Tibial artery (tissue), 4 donors: ENCODE measurements around the gene NOL7.

Experiments used
- DNase-seq, 2 donors: peaks; one replicate each; pipeline ENCODE4 v3.0.0-alpha.2; 2019
- H3K27ac ChIP-seq, 2 donors: fragments of 200-600 bp; sonication (generic) in 1 of 2; 1 replicate in 1 of 2; 2 replicates in 1 of 2; pipeline ENCODE4 v1.5.1; 2018 to 2019; ENCODE audit warnings: mild to moderate bottlenecking in 1 of 2
- H3K27me3 ChIP-seq, 2 donors: fragments of 200-600 bp; sonication (generic) in 1 of 2; one replicate each; pipeline versions ENCODE4 v1.5.1 to v1.6.0; 2016 to 2019
- H3K36me3 ChIP-seq, 3 donors: fragments of 200-600 bp; sonication (generic) in 2 of 3; one replicate each; pipeline ENCODE4 v1.5.1; 2016 to 2019; ENCODE audit warnings: mild to moderate bottlenecking in 2 of 3
- H3K4me1 ChIP-seq, 4 donors: fragments of 200-600 bp; sonication (generic) in 2 of 4; 1 replicate in 3 of 4; 2 replicates in 1 of 4; pipeline ENCODE4 v1.5.1; 2016 to 2019
- H3K4me3 ChIP-seq, 2 donors: fragments of 200-600 bp; sonication (generic) in 1 of 2; 1 replicate in 1 of 2; 2 replicates in 1 of 2; pipeline ENCODE4 v1.5.1; 2018 to 2019; ENCODE audit warnings: mild to moderate bottlenecking in 2 of 2
- H3K9me3 ChIP-seq, 3 donors: fragments of 200-600 bp; sonication (generic) in 1 of 3; one replicate each; pipeline ENCODE4 v1.5.1; 2016 to 2019
- CTCF ChIP-seq, 2 experiments: fragments of 200-600 bp in 1 of 2; fragments of 450-650 bp in 1 of 2; IDR thresholded peaks; one replicate each; pipeline ENCODE4 v1.5.1; 2017 to 2019; ENCODE audit warnings: antibody characterized with exemption in 2 of 2, mild to moderate bottlenecking in 1 of 2, moderate library complexity in 1 of 2
- intact Hi-C: fragments of 100-400 bp; cut with DNase I; formaldehyde crosslinking; loops from one replicate; pipeline ENCODE4 v1.15.0; 2023; ENCODE audit warnings: low total_unique reads

NOL7 gene

GRCh38 chr6:13638014-13638413 is 22.9 kb downstream of the NOL7 start:
- H3K36me3 ChIP-seq = peaks cover 28 to 33% (median 30%) of the 10 kb centered on the region in 3 donors
- H3K27me3 ChIP-seq = no peaks in the 10 kb centered on the region
- no peaks in the 10 kb centered on the region for H3K9me3 ChIP-seq
- peaks cover 0 to 18% (median 4%) of the 10 kb centered on the region in 4 donors for H3K4me1 ChIP-seq
- no peak for TF ChIP-seq CTCF (IDR thresholded peaks at IDR 0.05)
- H3K27ac ChIP-seq = no peak overlapping the region
- intact Hi-C loops = no loop called here
- H3K4me3 ChIP-seq = no peak overlapping the region
- no peak for DNase-seq

GRCh38 chr6:13638626-13639025 is 23.5 kb downstream of the NOL7 start:
- no peak overlapping the region for H3K4me3 ChIP-seq
- no peak for TF ChIP-seq CTCF (IDR thresholded peaks at IDR 0.05)
- H3K9me3 ChIP-seq = no peaks in the 10 kb centered on the region
- H3K27me3 ChIP-seq = no peaks in the 10 kb centered on the region
- peaks cover 0 to 18% (median 4%) of the 10 kb centered on the region in 4 donors for H3K4me1 ChIP-seq
- H3K36me3 ChIP-seq = peaks cover 30 to 34% (median 33%) of the 10 kb centered on the region in 3 donors
- no peak for DNase-seq
- intact Hi-C loops = no loop called here
- no peak overlapping the region for H3K27ac ChIP-seq

GRCh38 chr6:13641315-13641714 is 26.2 kb downstream of the NOL7 start:
- Histone ChIP-seq H3K27me3 (no peaks in the 10 kb centered on the region), H3K4me3 (no peak overlapping the region), H3K9me3 (no peaks in the 10 kb centered on the region), H3K27ac (peak overlapping the region; percentile 29 to 30), H3K36me3 (peaks cover 31 to 34% (median 34%) of the 10 kb centered on the region in 3 donors), H3K4me1 (peaks cover 0 to 18% (median 4%) of the 10 kb centered on the region in 4 donors)
- intact Hi-C loops = no loop called here
- DNase-seq = no peak
- no peak for TF ChIP-seq CTCF (IDR thresholded peaks at IDR 0.05)

GRCh38 chr6:13643125-13643524 is 28.0 kb downstream of the NOL7 start:
- Histone ChIP-seq H3K27ac (no peak overlapping the region), H3K9me3 (no peaks in the 10 kb centered on the region), H3K4me1 (peaks cover 0 to 18% (median 2%) of the 10 kb centered on the region in 4 donors), H3K27me3 (no peaks in the 10 kb centered on the region), H3K36me3 (peaks cover 16 to 26% (median 19%) of the 10 kb centered on the region in 3 donors), H3K4me3 (no peak overlapping the region)
- no peak for DNase-seq
- no peak for TF ChIP-seq CTCF (IDR thresholded peaks at IDR 0.05)
- intact Hi-C loops = no loop called here

GRCh38 chr6:13648850-13649249 is 33.7 kb downstream of the NOL7 start:
- intact Hi-C loops = no loop called here
- H3K36me3 ChIP-seq = peaks cover 0 to 13% (median 7%) of the 10 kb centered on the region in 3 donors
- TF ChIP-seq CTCF (IDR thresholded peaks at IDR 0.05) = no peak
- DNase-seq = no peak
- H3K27me3 ChIP-seq = no peaks in the 10 kb centered on the region
- no peak overlapping the region for H3K27ac ChIP-seq
- H3K4me3 ChIP-seq = no peak overlapping the region
- no peaks in the 10 kb centered on the region for H3K9me3 ChIP-seq
- peaks cover 0 to 12% (median 0%) of the 10 kb centered on the region in 4 donors for H3K4me1 ChIP-seq

- Histone ChIP-seq H3K36me3 (peaks cover 0 to 10% (median 7%) of the 10 kb centered on the region in 3 donors), H3K4me1 (peaks cover 0 to 12% (median 0%) of the 10 kb centered on the region in 4 donors), H3K27ac (no peak overlapping the region), H3K9me3 (no peaks in the 10 kb centered on the region), H3K27me3 (no peaks in the 10 kb centered on the region), H3K4me3 (no peak overlapping the region)
- TF ChIP-seq CTCF (IDR thresholded peaks at IDR 0.05) = no peak
- no peak for DNase-seq
- intact Hi-C loops = no loop called here
Observed at GRCh38 chr6:13649393-13649792, 34.3 kb downstream of the NOL7 start.
